KOPT-K1 (cell line): ENCODE measurements around the gene MSANTD1.

Experiments used
- H3K27ac ChIP-seq: fragments of 200-600 bp; sonication (generic); 2 replicates; pipeline ENCODE4 v1.5.1; 2016; ENCODE audit warnings: antibody characterized with exemption, mild to moderate bottlenecking, low read depth, low read length; ENCODE audit not compliant: poor library complexity, severe bottlenecking
- H3K36me3 ChIP-seq: fragments of 200-600 bp; sonication (generic); 2 replicates; pipeline ENCODE4 v1.5.1; 2017; ENCODE audit warnings: antibody characterized with exemption, mild to moderate bottlenecking, low read length, moderate library complexity; ENCODE audit not compliant: insufficient read depth
- H3K9me3 ChIP-seq: fragments of 200-600 bp; sonication (generic); 2 replicates; pipeline ENCODE4 v1.5.1; 2017; ENCODE audit warnings: antibody characterized with exemption, low read length, mild to moderate bottlenecking; ENCODE audit not compliant: insufficient read depth, poor library complexity, severe bottlenecking

MSANTD1 gene

GRCh38 chr4:3269991-3270611 lies 21.1 kb downstream of the MSANTD1 start:
- H3K36me3 ChIP-seq: no peaks in the 10 kb centered on the region
- no peaks in the 10 kb centered on the region for H3K9me3 ChIP-seq
- H3K27ac ChIP-seq: no peak overlapping the region

- H3K36me3 ChIP-seq: no peaks in the 10 kb centered on the region
- H3K27ac ChIP-seq: no peak overlapping the region
- H3K9me3 ChIP-seq: no peaks in the 10 kb centered on the region
Observed at GRCh38 chr4:3271131-3271530, 22.2 kb downstream of the MSANTD1 start.

DNA sequence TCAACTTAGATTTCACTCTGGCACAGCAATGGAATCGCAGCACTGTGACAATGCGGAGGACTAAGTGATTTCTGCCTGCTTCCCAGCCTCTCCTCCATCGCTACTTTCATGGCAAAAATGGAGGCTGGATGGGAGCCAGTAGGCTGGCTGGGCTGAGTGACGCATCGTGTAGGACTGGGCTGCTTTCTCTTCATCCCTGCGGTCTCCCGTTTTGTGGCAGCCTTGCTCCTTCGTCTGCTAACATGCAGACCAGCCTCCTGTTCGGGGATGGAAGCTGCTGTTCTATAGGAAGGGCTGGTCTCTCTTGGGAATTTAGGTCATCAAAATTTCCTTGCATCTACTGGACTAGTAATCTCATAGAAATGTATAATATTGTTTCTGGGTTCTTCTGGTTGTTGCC lies 28.0 kb downstream of the MSANTD1 start:
- no peak overlapping the region for H3K27ac ChIP-seq
- no peaks in the 10 kb centered on the region for H3K36me3 ChIP-seq
- H3K9me3 ChIP-seq: peaks cover 16% of the 10 kb centered on the region

GRCh38 chr4:3280466-3280865 lies 31.5 kb downstream of the MSANTD1 start:
- peaks cover 16% of the 10 kb centered on the region for H3K9me3 ChIP-seq
- no peak overlapping the region for H3K27ac ChIP-seq
- no peaks in the 10 kb centered on the region for H3K36me3 ChIP-seq

DNA sequence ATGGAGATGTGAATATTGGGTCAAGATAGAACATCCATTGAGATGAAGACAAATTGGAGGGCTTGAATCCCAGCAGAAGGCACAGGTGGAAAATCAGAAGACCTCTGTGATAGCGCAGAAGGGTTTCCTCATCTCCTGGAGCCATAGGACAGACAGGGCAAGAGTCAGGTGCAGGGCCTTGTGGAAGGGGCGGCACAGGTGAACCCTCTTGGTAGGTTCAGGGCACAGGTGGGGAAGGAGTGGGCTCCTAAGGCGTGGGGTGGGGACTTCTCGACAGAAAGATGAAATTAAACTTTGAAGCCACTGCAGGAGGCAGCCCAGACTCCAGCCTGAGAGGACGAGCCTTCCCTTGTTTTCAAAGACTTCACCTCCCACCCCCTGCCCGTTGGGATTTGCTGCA lies 34.5 kb downstream of the MSANTD1 start:
- Histone ChIP-seq H3K36me3 (no peaks in the 10 kb centered on the region), H3K27ac (no peak overlapping the region)

DNA sequence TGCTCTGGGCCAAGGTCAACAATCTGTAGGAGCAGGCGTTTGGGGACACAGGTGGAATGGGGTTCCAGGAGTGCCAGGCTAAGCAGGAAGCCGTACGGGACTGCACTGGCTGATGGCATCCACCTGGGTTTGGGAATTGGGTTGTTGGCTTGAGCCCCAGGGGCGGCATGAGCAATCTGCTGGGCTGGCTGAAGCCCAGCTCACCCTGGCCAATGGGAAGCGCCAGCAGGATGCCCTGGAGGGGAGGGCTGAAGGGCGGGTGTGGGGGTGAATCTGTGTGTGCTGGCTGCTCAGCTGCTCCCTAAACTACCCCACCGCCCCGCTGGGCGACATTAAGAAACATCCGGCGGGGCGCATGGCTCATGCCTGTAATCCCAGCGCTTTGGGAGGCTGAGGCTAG lies 35.0 kb downstream of the MSANTD1 start:
- H3K27ac ChIP-seq: no peak overlapping the region
- H3K36me3 ChIP-seq: no peaks in the 10 kb centered on the region
- H3K9me3 ChIP-seq: peaks cover 16% of the 10 kb centered on the region

More for the DNA sequence above, 34.5 kb downstream of the MSANTD1 start:
- H3K9me3 ChIP-seq: peaks cover 16% of the 10 kb centered on the region

DNA sequence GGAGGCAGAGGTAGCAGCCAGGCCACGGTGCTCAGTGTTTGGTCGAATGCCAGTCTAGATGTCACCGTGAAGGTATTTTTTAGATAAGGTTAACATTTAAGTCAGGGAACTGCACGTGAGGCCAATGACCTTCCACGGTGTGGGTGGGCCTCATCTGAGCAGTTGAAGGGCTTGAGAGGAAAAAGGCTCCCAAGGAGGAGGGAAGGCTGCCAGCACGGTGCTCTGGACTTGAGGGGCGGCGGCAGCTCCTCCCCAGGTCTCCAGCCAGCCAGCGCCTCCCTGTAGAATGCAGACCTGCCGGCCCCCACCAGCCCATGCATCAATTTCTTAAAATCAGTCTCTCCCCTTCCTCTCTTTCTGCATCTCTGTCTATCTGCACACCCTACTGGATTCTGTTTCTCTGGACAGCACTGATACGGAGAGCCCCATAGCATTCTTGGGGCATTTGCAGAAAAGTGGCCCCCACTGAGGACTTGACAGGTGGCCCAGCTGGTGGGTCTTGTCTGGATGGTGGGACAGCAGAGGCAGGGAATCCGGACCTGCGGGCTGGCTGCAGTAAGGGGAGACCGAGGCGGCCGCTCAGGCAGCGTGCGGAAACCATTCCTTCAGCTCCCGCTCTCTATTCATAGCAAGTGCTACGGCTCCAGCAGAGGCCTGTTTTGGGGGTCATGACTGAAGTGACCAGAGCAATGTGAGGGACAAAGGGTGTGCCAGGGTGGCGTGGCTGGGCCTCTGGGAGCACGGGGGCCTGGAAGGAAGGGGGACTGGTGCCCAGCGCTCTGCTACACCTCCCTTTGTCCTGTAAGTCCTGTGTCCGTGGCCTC lies 36.0 kb downstream of the MSANTD1 start:
- no peak overlapping the region for H3K27ac ChIP-seq
- H3K36me3 ChIP-seq: no peaks in the 10 kb centered on the region
- H3K9me3 ChIP-seq: peaks cover 16% of the 10 kb centered on the region

DNA sequence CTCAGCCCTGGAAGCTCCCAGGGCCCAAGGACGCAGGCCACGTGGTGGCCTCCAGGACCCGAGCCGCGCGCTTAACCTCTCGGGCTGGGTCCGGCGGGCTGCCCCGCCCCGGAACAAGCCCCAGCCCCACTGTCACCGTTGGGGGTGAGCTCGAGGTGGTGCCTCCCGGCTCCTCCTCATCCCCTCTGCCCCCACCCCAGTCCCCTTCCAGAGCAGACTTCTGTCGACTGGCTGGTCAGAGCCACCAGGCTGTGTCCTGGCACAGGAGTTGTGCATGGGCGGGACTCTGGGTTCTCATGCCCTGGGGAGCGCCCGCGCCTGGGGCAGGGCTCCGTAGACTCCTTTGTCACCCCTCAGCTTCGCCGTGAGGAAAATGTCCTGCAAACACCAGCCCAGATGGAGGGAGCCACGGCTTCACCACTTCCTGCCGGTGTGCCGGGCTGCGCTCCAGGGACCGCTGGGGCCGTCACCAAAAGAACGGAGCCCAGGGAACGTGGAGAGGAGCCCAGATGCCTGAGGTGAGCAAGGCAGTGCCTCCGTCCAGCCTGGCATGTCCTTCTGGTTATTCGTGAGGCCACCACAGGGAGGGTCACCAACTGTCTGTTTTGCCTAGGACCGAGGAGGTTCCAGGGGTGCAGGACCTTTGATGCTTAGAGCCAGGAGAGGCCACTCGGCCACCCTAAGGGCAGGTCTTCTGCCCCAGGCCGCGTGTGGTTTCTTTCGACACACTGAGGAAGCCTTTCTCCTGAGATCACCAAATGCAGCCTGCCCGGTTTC lies 36.8 kb downstream of the MSANTD1 start:
- H3K9me3 ChIP-seq: peaks cover 12% of the 10 kb centered on the region
- H3K36me3 ChIP-seq: no peaks in the 10 kb centered on the region
- H3K27ac ChIP-seq: no peak overlapping the region

GRCh38 chr4:3286335-3287175 lies 37.6 kb downstream of the MSANTD1 start:
- Histone ChIP-seq H3K27ac (no peak overlapping the region), H3K9me3 (peaks cover 4% of the 10 kb centered on the region), H3K36me3 (no peaks in the 10 kb centered on the region)

- H3K9me3 ChIP-seq: no peaks in the 10 kb centered on the region
- no peaks in the 10 kb centered on the region for H3K36me3 ChIP-seq
- H3K27ac ChIP-seq: no peak overlapping the region
Observed at GRCh38 chr4:3287271-3287971, 38.5 kb downstream of the MSANTD1 start.

GRCh38 chr4:3287972-3288570 lies 39.1 kb downstream of the MSANTD1 start:
- Histone ChIP-seq H3K27ac (no peak overlapping the region), H3K9me3 (no peaks in the 10 kb centered on the region), H3K36me3 (no peaks in the 10 kb centered on the region)

GRCh38 chr4:3288571-3289094 lies 39.7 kb downstream of the MSANTD1 start:
- H3K36me3 ChIP-seq: no peaks in the 10 kb centered on the region
- no peak overlapping the region for H3K27ac ChIP-seq
- H3K9me3 ChIP-seq: no peaks in the 10 kb centered on the region

GRCh38 chr4:3290476-3290875 lies 41.5 kb downstream of the MSANTD1 start:
- Histone ChIP-seq H3K27ac (no peak overlapping the region), H3K9me3 (no peaks in the 10 kb centered on the region), H3K36me3 (no peaks in the 10 kb centered on the region)

GRCh38 chr4:3290889-3291321 lies 41.9 kb downstream of the MSANTD1 start:
- H3K36me3 ChIP-seq: no peaks in the 10 kb centered on the region
- H3K9me3 ChIP-seq: no peaks in the 10 kb centered on the region
- H3K27ac ChIP-seq: no peak overlapping the region
